Ascending aorta (tissue), 2 donors: Measurements from ENCODE around the gene HMGA1. TPM values are rescaled to one million over a fixed set of nuclear protein-coding genes. Genes with fewer than 3 reads are reported as not detected.
"Not testable (repeated sequence)": the region's sequence is repeated elsewhere in the genome, so short reads cannot be mapped to it uniquely, and the experiment has no call there.

Source experiments
- DNase-seq, 2 donors: peaks; one replicate each; pipeline ENCODE4 v3.0.0-alpha.2; 2019; ENCODE audit warnings: low spot score in 2 of 2
- H3K27ac ChIP-seq, 2 donors: fragments of 200-600 bp; sonication (generic); one replicate each; pipeline ENCODE4 v1.5.1; 2016 to 2017; ENCODE audit warnings: mild to moderate bottlenecking in 1 of 2
- H3K27me3 ChIP-seq: fragments of 200-600 bp; sonication (generic); one replicate; pipeline ENCODE4 v1.5.1; 2017
- H3K36me3 ChIP-seq, 2 donors: fragments of 200-600 bp; sonication (generic); one replicate each; pipeline ENCODE4 v1.5.1; 2016
- H3K4me1 ChIP-seq, 2 donors: fragments of 200-600 bp; sonication (generic); one replicate each; pipeline ENCODE4 v1.5.1; 2016 to 2017; ENCODE audit warnings: mild to moderate bottlenecking in 1 of 2
- H3K4me3 ChIP-seq, 2 donors: fragments of 200-600 bp; sonication (generic); one replicate each; pipeline ENCODE4 v1.5.1; 2016 to 2017; ENCODE audit warnings: mild to moderate bottlenecking in 1 of 2
- H3K9me3 ChIP-seq, 2 donors: fragments of 200-600 bp; sonication (generic); one replicate each; pipeline ENCODE4 v1.5.1; 2016
- intact Hi-C: fragments of 100-400 bp; cut with DNase I; formaldehyde crosslinking; loops from one replicate; pipeline ENCODE4 v1.15.1; 2023
- total RNA-seq: library from RNA; depleted of rRNA; stranded (reverse); fragments of >200 nt; gene quantifications from one replicate; pipeline ENCODE4 v1.1.0, GENCODE V29; 2016
- TF ChIP-seq, protein P1 (sequence below), 3 experiments: fragments of 200-600 bp in 2 of 3; fragments of 450-650 bp in 1 of 3; sonication (generic) in 2 of 3; IDR thresholded peaks; one replicate each; pipeline ENCODE4 v1.5.1; 2016 to 2019; ENCODE audit warnings: antibody characterized with exemption in 3 of 3, mild to moderate bottlenecking in 1 of 3, moderate library complexity in 1 of 3

Gene HMGA1
- total RNA-seq, 1 donor from 2014 or later = 21.4 TPM

DNA sequence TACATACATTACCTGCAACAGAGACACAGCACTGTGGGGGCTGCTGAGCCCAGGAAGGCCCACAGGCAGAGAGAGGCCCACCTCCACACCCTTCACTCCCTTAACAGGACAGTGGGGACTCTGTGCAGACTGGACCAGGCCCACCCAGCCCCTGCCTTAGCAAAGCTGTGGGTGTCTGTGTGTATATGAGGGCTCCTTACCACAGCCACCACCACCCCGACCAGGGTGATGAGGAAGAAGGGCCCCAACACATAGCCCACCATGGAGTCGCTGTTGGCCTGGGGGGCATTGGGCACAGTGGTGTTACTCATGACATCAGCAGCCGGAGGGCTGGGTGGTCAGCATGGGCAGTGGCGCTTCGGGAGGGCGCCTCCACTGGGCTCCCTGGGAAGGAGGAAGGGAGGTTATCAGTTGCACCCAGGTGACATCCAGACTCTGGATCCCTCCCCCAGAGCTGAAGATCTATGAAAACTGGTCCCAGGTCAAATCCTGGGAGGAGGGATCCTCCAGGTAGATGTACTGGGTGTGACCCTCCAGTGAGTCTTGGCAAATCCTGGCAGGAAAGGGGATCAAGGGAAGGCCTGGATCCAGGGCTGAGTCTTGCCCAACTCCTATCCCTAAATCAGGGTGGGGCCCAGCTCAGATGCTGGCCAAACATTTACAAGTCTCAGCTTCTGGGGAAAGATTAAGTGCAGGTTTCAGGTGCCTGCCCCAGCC lies 11.0 kb downstream of the HMGA1 start:
- Histone ChIP-seq H3K27me3 (no peaks in the 10 kb centered on the region), H3K9me3 (no peaks in the 10 kb centered on the region), H3K4me1 (peaks cover 7 to 26% of the 10 kb centered on the region in 2 donors), H3K4me3 (peak overlapping the region in 1 of 2 donors; percentile 73), H3K27ac (peak overlapping the region; percentile 81 to 86), H3K36me3 (no peaks in the 10 kb centered on the region)
- peak in 1 of 2 donors; percentile 65 for DNase-seq
- intact Hi-C loops = loop anchor here (2.0 to 10.0 kb wide), 4 partner anchors 53 to 1477 kb away; partner anchors contain the start of gene SNRPC
- TF ChIP-seq, protein P1, sequence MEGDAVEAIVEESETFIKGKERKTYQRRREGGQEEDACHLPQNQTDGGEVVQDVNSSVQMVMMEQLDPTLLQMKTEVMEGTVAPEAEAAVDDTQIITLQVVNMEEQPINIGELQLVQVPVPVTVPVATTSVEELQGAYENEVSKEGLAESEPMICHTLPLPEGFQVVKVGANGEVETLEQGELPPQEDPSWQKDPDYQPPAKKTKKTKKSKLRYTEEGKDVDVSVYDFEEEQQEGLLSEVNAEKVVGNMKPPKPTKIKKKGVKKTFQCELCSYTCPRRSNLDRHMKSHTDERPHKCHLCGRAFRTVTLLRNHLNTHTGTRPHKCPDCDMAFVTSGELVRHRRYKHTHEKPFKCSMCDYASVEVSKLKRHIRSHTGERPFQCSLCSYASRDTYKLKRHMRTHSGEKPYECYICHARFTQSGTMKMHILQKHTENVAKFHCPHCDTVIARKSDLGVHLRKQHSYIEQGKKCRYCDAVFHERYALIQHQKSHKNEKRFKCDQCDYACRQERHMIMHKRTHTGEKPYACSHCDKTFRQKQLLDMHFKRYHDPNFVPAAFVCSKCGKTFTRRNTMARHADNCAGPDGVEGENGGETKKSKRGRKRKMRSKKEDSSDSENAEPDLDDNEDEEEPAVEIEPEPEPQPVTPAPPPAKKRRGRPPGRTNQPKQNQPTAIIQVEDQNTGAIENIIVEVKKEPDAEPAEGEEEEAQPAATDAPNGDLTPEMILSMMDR (IDR thresholded peaks at IDR 0.05) = no peak

DNA sequence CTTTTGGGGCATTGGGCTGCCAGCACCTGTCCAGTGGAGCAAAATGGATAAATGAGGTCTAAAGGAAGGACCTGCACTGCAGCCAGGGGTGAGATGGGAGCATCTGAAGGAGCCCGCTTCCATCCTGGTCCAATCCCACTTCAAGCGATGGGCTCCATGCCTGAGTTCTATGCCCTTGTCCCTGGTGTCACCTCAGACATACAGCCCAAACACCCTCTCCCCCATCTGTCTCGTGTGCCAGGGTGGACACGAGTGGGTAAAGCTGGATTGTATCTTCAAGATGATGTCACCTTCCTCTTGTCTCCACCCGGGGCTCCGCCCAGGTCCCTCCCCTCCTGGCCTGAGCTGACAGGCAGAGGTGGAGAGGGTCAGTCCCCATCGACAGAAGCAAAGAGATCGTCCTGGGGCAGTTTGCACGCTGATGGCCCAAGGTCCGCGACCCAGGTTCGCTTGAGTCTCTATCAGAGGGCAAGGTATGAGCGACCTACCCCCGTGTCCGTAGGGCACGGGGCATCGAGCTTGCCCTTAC lies 11.6 kb downstream of the HMGA1 start:
- H3K36me3 ChIP-seq = no peaks in the 10 kb centered on the region
- intact Hi-C loops = loop anchor here (2.0 to 10.0 kb wide), 4 partner anchors 53 to 1477 kb away; partner anchors contain the start of gene SNRPC
- peak; percentile 65 to 85 for DNase-seq
- H3K4me3 ChIP-seq = peak overlapping the region; percentile 73 to 89
- H3K27me3 ChIP-seq = no peaks in the 10 kb centered on the region
- TF ChIP-seq, protein P1 (IDR thresholded peaks at IDR 0.05) = no peak
- peak overlapping the region; percentile 81 to 86 for H3K27ac ChIP-seq
- peaks cover 7 to 23% of the 10 kb centered on the region in 2 donors for H3K4me1 ChIP-seq
- no peaks in the 10 kb centered on the region for H3K9me3 ChIP-seq

DNA sequence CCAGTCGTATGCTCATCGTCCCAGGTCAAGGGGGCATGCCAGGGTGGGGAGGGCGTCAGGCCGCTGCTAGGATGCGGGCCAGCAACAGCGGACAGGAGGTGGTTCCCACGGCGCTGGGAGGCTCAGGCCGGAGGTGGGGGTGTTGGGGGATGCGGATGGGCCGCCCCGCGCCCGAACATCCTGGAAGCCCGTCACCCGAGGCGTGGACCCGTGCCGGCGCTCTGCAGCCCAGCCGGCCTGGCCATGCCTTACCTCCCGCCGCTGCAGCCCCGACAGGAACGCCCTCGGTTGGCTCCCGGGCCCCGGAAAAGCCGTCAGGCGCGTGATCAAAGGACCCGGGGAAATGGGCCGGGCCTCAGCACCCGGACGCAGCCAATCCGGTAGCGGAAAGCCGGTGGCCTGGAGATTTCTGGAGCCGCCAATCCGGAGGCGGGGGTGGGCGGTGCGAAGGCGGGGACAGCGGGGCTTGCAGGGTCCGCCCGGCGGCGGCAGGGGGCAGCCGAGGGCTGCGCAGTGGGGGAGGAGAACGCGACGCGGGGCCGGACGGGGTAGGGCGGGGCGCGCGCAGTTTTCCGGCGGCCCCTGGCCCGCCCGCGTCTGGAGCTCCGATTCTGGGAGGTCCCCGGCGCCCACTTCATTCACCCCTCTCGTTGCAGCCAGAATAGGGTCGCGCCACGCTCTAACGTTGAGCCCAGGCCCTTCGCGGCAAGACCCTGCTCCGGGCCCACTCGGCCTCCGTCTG lies 12.2 kb downstream of the HMGA1 start, which contains the start of gene SMIM29:
TSS of gene SMIM29 (minus strand) at position 280 of the 742 bp plus-strand sequence. CDS start 1,215 bp downstream, outside the sequence.
- H3K4me3 ChIP-seq = peak within 1 kb of the TSS; percentile 73 to 89
- intact Hi-C loops = loop anchor here (1.0 to 10.0 kb wide), 9 partner anchors 25 to 1476 kb away; partner anchors contain the start of genes NUDT3 and SNRPC
- peak within 1 kb of the TSS; percentile 86 to 88 for H3K27ac ChIP-seq
- H3K9me3 ChIP-seq = no peaks in the 10 kb centered on the region
- no peaks in the 10 kb centered on the region for H3K36me3 ChIP-seq
- peak; percentile 85 to 98 for DNase-seq
- TF ChIP-seq, protein P1 (IDR thresholded peaks at IDR 0.05) = peak; percentile 96 to 98 (median 97)
- no peaks in the 10 kb centered on the region for H3K27me3 ChIP-seq
- peaks cover 5 to 16% of the 10 kb centered on the region in 2 donors for H3K4me1 ChIP-seq

DNA sequence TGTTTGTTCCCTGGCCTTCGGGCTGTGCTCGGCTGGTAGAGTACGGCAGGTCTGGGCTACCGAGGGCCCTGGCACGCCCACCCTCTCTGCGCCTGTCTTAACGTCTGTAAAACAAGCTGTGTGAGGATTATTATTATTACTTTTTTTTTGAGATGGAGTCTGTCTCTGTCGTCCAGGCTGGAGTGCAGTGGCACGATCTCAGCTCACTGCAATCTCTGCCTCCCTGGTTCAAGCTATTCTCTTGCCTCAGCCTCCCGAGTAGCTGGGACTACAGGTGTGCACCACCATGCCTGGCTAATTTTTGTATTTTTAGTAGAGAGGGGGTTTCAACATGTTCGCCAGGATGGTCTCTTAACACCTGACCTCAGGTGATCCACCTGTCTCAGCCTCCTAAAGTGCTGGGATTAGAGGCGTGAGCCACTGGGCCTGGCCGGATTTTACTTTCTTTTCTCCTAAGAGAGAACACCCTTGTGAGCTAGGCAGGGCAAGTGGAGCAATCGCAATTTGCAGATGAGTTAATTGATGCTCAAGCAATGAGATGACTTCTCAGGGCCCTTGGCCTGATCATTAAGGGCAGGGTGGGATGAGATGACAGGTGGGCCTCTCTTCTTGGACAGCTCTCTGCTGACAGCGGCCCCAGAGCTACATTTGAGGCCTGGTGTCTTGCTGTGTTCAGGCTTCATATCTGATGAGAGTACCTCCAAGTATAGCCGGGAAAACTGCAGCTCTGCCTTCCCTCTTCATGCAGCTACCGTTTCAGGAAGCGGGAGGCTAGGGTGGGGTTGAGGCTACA lies 13.0 kb downstream of the HMGA1 start:
- H3K27me3 ChIP-seq = no peaks in the 10 kb centered on the region
- peak overlapping the region; percentile 86 to 88 for H3K27ac ChIP-seq
- intact Hi-C loops = loop anchor here (1.0 to 10.0 kb wide), 9 partner anchors 25 to 1475 kb away; partner anchors contain the start of genes NUDT3 and SNRPC
- H3K4me1 ChIP-seq = peaks cover 0 to 9% of the 10 kb centered on the region in 2 donors
- H3K4me3 ChIP-seq = peak overlapping the region; percentile 73 to 89
- H3K9me3 ChIP-seq = no peaks in the 10 kb centered on the region
- DNase-seq = peak in 1 of 2 donors; percentile 60
- TF ChIP-seq, protein P1 (IDR thresholded peaks at IDR 0.05) = no peak
- no peaks in the 10 kb centered on the region for H3K36me3 ChIP-seq

DNA sequence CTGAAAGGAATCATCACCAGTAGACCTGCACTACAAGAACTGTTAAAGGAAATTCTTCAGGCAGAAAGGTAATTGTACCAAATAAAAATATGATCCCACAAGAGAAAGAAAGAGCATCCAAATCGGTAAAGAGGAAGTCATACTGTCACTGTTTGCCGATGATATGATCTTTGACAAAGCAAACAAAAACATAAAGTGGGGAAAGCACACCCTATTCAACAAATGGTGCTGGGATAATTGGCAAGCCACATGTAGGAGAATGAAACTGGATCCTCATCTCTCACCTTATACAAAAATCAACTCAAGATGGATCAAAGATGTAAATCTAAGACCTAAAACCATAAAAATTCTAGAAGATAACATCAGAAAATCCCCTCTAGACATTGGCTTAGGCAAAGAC lies 15.7 kb downstream of the HMGA1 start:
- H3K9me3 ChIP-seq, H3K4me1 ChIP-seq, H3K4me3 ChIP-seq, H3K27ac ChIP-seq, H3K36me3 ChIP-seq, DNase-seq, H3K27me3 ChIP-seq, intact Hi-C loops: not testable (repeated sequence)
